ENCODE measurements around the gene GGA3. TPM values are rescaled to one million over a fixed set of nuclear protein-coding genes. Genes with fewer than 3 reads are reported as not detected.

The GGA3 gene
- total and polyA plus RNA-seq, 10 of the 15 experiments (the other 5 are each of a cell fraction or from before 2014, with no cell fraction given), result 7.0 to 57.5 (median 34.0) TPM

GRCh38 chr17:75219815-75220214 lies 41.6 kb downstream of the GGA3 start:
- H3K4me2 ChIP-seq (ENCODE audit: control insufficient read depth, insufficient read depth), result no peak overlapping the region
- CTCF ChIA-PET, result interaction anchor here (0.7 to 1.0 kb wide), 3 partner anchors 17 to 106 kb away, joined by 3 read pairs; no protein-coding TSS in a partner anchor
- no peak overlapping the region for H3K9ac ChIP-seq (ENCODE audit: control insufficient read depth, insufficient read depth, low read length)
- H3K27ac ChIP-seq (ENCODE audit: control insufficient read depth, insufficient read depth), result no peak overlapping the region
- H3K36me3 ChIP-seq (ENCODE audit: control insufficient read depth in 2 of 2, insufficient read depth in 2 of 2, low read length in 1 of 2), result peaks cover 11 to 27% of the 10 kb centered on the region in 2 experiments
- H2AFZ ChIP-seq (ENCODE audit: control insufficient read depth, low read depth, low read length), result no peak overlapping the region
- H3K9me3 ChIP-seq (replicated peaks; ENCODE audit: control insufficient read depth, insufficient read depth, low read length), result no peaks in the 10 kb centered on the region
- no peaks in the 10 kb centered on the region for H3K79me2 ChIP-seq (ENCODE audit: control insufficient read depth, insufficient read depth, low read length)
- BruUV-seq (replicated peaks), result no TSS peak
- FAIRE-seq, result no peak
- POLR2A ChIA-PET, result no interaction called here
- SMC1A ChIA-PET (ENCODE audit: uncharacterized antibody, unreplicated experiment), result no interaction called here
- no peaks in the 10 kb centered on the region for H4K20me1 ChIP-seq (ENCODE audit: control insufficient read depth, insufficient read depth)
- no peaks in the 10 kb centered on the region for H3K4me1 ChIP-seq (ENCODE audit: control insufficient read depth, insufficient read depth, low read length)
- no peak for DNase-seq (ENCODE audit: low read depth, low spot score)
- H3K4me3 ChIP-seq, result no peak overlapping the region
- no peaks in the 10 kb centered on the region for H3K27me3 ChIP-seq (replicated peaks in 1 of 2; ENCODE audit: control insufficient read depth in 2 of 2, insufficient read depth in 2 of 2, low read length in 1 of 2)
- 100% methylated on average over 3 of the region's 3 CpGs for WGBS (ENCODE audit: insufficient coverage, insufficient replicate concordance, low lambda C conversion rate, missing lambda C conversion rate)
- no peak for ATAC-seq
- in situ Hi-C loops (cut with MboI), result no loop called here
- no peak for TF ChIP-seq NFYB (IDR thresholded peaks at IDR 0.05; ENCODE audit: insufficient read depth, low read depth, low read length)
- no peak for TF ChIP-seq POLR2AphosphoS2 (IDR thresholded peaks at IDR 0.05; ENCODE audit: low read depth, low read length)
- TF ChIP-seq SUPT20H (IDR thresholded peaks at IDR 0.05; ENCODE audit: borderline replicate concordance, control insufficient read depth, low read depth, low read length), result no peak
- no peak for TF ChIP-seq HDAC2 (IDR thresholded peaks at IDR 0.05)
- no peak for TF ChIP-seq RAD51 (IDR thresholded peaks at IDR 0.05)
- TF ChIP-seq RELB (IDR thresholded peaks at IDR 0.05; ENCODE audit: low read depth), result no peak
- TF ChIP-seq KAT2A (conservative IDR thresholded peaks at IDR 0.05; ENCODE audit: control insufficient read depth, low read depth, low read length), result no peak
- no peak for TF ChIP-seq RFX5 (IDR thresholded peaks at IDR 0.05; ENCODE audit: low read depth, low read length)
- RAD21 ChIA-PET (ENCODE audit: unreplicated experiment), result no interaction called here
- intact Hi-C loops (cut with micrococcal nuclease; ENCODE audit: unreplicated experiment), result no loop called here

Measured in GM12878 (cell line).